ENCODE measurements around the gene UST.
"Not testable (repeated sequence)": the region's sequence is repeated elsewhere in the genome, so short reads cannot be mapped to it uniquely, and the experiment has no call there.

The UST gene

GRCh38 chr6:149008741-149009140 lies 261.9 kb downstream of the UST start:
- no peak for DNase-seq (ENCODE audit: low read depth)

- no peak for DNase-seq (ENCODE audit: low read depth)
Observed at GRCh38 chr6:149012040-149012545, 265.3 kb downstream of the UST start.

- DNase-seq (ENCODE audit: low read depth), result no peak
Observed at GRCh38 chr6:149013586-149014344, 266.9 kb downstream of the UST start.

GRCh38 chr6:149014631-149015534 lies 268.1 kb downstream of the UST start:
- no peak for DNase-seq (ENCODE audit: low read depth)

- DNase-seq (ENCODE audit: low read depth), result no peak
Observed at GRCh38 chr6:149015535-149016525, 269.0 kb downstream of the UST start.

- DNase-seq (ENCODE audit: low read depth), result no peak
Observed at GRCh38 chr6:149016716-149017115, 269.9 kb downstream of the UST start.

- no peak for DNase-seq (ENCODE audit: low read depth)
Observed at GRCh38 chr6:149020319-149020718, 273.5 kb downstream of the UST start.

GRCh38 chr6:149024361-149024760 lies 277.5 kb downstream of the UST start:
- DNase-seq (ENCODE audit: low read depth), result no peak

GRCh38 chr6:149025061-149025460 lies 278.2 kb downstream of the UST start:
- DNase-seq (ENCODE audit: low read depth), result no peak

GRCh38 chr6:149026530-149026942 lies 279.7 kb downstream of the UST start:
- DNase-seq (ENCODE audit: low read depth), result no peak

- DNase-seq (ENCODE audit: low read depth), result no peak
Observed at GRCh38 chr6:149027484-149027883, 280.7 kb downstream of the UST start.

- peak; percentile 62 for DNase-seq (ENCODE audit: low read depth)
Observed at GRCh38 chr6:149028767-149029405, 282.1 kb downstream of the UST start.

GRCh38 chr6:149031201-149031858 lies 284.5 kb downstream of the UST start:
- no peak for DNase-seq (ENCODE audit: low read depth)

- DNase-seq (ENCODE audit: low read depth), result no peak
Observed at GRCh38 chr6:149031859-149032598, 285.2 kb downstream of the UST start.

- DNase-seq (ENCODE audit: low read depth), result peak; percentile 27
Observed at GRCh38 chr6:149032599-149033405, 286.0 kb downstream of the UST start.

GRCh38 chr6:149033454-149033853 lies 286.6 kb downstream of the UST start:
- DNase-seq (ENCODE audit: low read depth), result no peak

- DNase-seq (ENCODE audit: low read depth), result no peak
Observed at GRCh38 chr6:149035766-149036165, 288.9 kb downstream of the UST start.

GRCh38 chr6:149037051-149037671 lies 290.3 kb downstream of the UST start:
- no peak for DNase-seq (ENCODE audit: low read depth)

GRCh38 chr6:149039025-149039424 lies 292.2 kb downstream of the UST start:
- not testable (repeated sequence) for DNase-seq (ENCODE audit: low read depth)

Data from stimulated activated CD4-positive, alpha-beta T cell treated with anti-CD3 and anti-CD28 coated beads, Interleukin-2, amount 100 ng/mL, for 4 hours (primary cell).